ENCODE results near the gene FOXN3.

FOXN3 gene

DNA sequence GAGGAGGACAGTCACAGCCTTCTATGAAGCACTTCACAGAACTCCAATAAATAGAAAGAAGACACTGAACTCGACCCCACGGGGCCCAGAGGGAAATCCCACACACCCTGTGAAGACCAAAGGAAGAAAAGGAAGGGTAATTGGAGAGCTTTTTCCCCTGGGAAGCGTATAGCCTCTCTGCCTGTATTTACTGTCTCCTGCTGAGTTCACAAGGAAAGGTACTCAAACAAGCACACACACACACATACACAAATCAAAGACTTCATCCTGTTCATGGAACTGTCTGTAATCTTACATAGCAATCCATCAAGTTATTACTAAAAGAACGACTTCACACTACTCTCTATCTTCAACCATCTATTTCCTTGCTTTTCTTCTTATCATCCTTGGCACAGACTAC, 15.3 kb downstream of the FOXN3 start:
- no peak for TF ChIP-seq CTCF (IDR thresholded peaks at IDR 0.05)
- Histone ChIP-seq H3K36me3 (peaks cover 0 to 13% (median 0%) of the 10 kb centered on the region in 3 donors), H3K27ac (no peak overlapping the region), H3K27me3 (no peaks in the 10 kb centered on the region), H3K4me3 (no peak overlapping the region), H3K4me1 (peaks cover 0 to 89% (median 41%) of the 10 kb centered on the region in 4 donors), H3K9me3 (no peaks in the 10 kb centered on the region)
- DNase-seq, result no peak
- intact Hi-C loops (cut with DNase I; ENCODE audit: low total_unique reads), result no loop called here

DNA sequence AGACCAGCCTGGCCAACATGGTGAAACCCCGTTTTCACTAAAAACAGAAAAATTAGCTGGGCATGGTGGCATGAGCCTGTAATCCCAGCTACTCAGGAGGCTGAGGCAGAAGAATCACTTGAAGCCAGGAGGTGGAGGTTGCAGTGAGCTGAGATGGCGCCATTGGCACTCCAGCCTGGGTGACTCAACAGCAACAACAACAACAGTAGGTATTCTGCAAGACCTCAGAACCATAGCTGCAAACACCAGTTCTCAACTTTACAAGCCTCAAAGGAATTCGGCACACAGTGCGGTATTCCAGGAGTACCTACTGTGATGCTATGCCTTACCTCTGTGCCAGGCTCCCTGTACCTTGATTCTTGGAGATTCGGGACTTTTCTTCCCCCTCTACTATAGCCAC, 15.8 kb downstream of the FOXN3 start:
- H3K27ac ChIP-seq, result no peak overlapping the region

DNA sequence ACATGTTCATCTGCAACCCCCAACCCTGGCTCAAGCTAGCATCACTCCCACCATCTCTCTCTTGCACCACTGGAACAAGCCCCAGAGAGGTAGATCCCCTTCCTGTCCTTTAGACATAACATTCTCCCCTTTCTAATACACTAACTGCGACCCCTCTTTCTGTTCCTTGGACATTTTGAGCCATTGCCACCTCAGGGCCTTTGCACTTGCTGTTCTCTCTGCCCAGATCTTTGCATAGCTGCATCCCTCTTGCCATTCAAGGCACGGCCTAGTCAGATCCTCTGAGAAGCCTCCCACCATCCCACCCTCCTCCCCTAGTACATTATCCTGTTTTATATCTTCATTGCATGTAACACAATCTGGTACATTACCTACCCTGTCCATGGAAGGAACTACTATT, 16.5 kb downstream of the FOXN3 start:
- peaks cover 0 to 8% (median 0%) of the 10 kb centered on the region in 3 donors for H3K36me3 ChIP-seq
- no peaks in the 10 kb centered on the region for H3K27me3 ChIP-seq
- intact Hi-C loops (cut with DNase I; ENCODE audit: low total_unique reads), result no loop called here
- peaks cover 0 to 78% (median 34%) of the 10 kb centered on the region in 4 donors for H3K4me1 ChIP-seq
- no peak for DNase-seq
- H3K9me3 ChIP-seq, result no peaks in the 10 kb centered on the region
- no peak overlapping the region for H3K4me3 ChIP-seq
- H3K27ac ChIP-seq, result no peak overlapping the region
- no peak for TF ChIP-seq CTCF (IDR thresholded peaks at IDR 0.05)

More for the DNA sequence above, 15.8 kb downstream of the FOXN3 start:
- intact Hi-C loops (cut with DNase I; ENCODE audit: low total_unique reads), result no loop called here
- H3K36me3 ChIP-seq, result peaks cover 0 to 13% (median 0%) of the 10 kb centered on the region in 3 donors
- no peak for DNase-seq
- no peaks in the 10 kb centered on the region for H3K9me3 ChIP-seq
- peaks cover 0 to 84% (median 37%) of the 10 kb centered on the region in 4 donors for H3K4me1 ChIP-seq
- H3K27me3 ChIP-seq, result no peaks in the 10 kb centered on the region
- no peak for TF ChIP-seq CTCF (IDR thresholded peaks at IDR 0.05)
- no peak overlapping the region for H3K4me3 ChIP-seq

DNA sequence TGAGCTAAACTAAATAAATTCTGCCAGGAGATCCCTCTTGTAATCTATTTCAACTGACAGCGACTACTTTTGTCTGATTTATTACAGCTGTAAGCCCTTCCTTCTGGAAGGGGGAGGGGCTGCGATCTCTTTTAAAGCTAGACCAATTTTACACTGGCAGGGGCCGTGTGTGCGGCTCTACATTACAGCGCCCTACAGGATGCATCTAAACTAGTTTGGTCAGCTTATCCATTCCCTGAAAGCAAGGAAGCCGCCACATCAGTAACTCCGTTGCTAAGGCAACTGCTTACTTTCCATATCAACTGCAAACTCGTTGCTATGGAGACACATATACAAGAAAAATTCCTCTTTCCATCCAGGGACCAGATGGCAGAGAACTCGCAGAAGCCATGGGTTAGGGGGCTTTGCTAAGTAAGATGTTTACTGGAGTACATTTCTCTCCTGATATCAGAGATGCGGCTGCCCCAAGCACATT, 17.4 kb downstream of the FOXN3 start:
- Histone ChIP-seq H3K4me1 (peaks cover 0 to 81% (median 30%) of the 10 kb centered on the region in 4 donors), H3K27ac (no peak overlapping the region), H3K4me3 (peak overlapping the region in 1 of 2 donors; percentile 5), H3K27me3 (no peaks in the 10 kb centered on the region), H3K36me3 (peaks cover 0 to 3% (median 0%) of the 10 kb centered on the region in 3 donors), H3K9me3 (no peaks in the 10 kb centered on the region)
- DNase-seq, result no peak
- TF ChIP-seq CTCF (IDR thresholded peaks at IDR 0.05), result no peak
- intact Hi-C loops (cut with DNase I; ENCODE audit: low total_unique reads), result no loop called here

DNA sequence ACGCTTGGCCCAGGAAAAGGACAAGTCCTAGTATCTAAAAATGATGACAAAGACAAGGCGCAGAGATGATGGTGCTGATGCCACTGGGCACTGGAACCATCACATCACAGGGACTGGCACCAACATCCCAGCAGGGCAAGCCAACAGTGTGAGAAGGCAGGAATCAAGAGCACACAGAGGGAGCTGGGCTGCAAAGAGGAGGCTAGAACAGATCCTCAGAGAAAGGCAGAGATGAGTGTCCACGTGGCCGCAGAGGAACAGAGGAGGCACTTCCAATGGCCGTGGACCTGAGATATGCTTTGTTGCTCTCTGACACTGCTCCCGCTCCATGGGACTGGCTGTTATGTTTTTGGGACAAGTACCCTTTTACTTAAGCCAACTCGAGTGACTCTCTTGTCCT, 17.9 kb downstream of the FOXN3 start:
- Histone ChIP-seq H3K27me3 (no peaks in the 10 kb centered on the region), H3K27ac (no peak overlapping the region), H3K9me3 (no peaks in the 10 kb centered on the region), H3K4me3 (no peak overlapping the region), H3K36me3 (no peaks in the 10 kb centered on the region), H3K4me1 (peaks cover 0 to 82% (median 30%) of the 10 kb centered on the region in 4 donors)
- intact Hi-C loops (cut with DNase I; ENCODE audit: low total_unique reads), result no loop called here
- TF ChIP-seq CTCF (IDR thresholded peaks at IDR 0.05), result no peak
- no peak for DNase-seq
